Measurements from ENCODE around the gene RPGRIP1. TPM values are rescaled to one million over a fixed set of nuclear protein-coding genes. Genes with fewer than 3 reads are reported as not detected.
"Not testable (repeated sequence)": the region's sequence is repeated elsewhere in the genome, so short reads cannot be mapped to it uniquely, and the experiment has no call there.

RPGRIP1 gene
- total and polyA plus RNA-seq, 9 of the 15 experiments (the other 6 are each of a cell fraction or from before 2014, with no cell fraction given), result 0.47 to 0.95 (median 0.65) TPM; not detected in 1

GRCh38 chr14:21272661-21273060 is 7.2 kb upstream of the RPGRIP1 start:
- H2AFZ ChIP-seq (ENCODE audit: low read depth, low read length), result peak overlapping the region; percentile 77
- POLR2A ChIA-PET, result interaction anchor here (0.8 kb wide), 1 partner anchor 1610 kb away, joined by 3 read pairs; no protein-coding TSS in a partner anchor
- intact Hi-C loops (cut with micrococcal nuclease); H4K20me1 ChIP-seq (replicated peaks; ENCODE audit: control insufficient read depth, insufficient read depth, low read length); ATAC-seq; H3K9me3 ChIP-seq (replicated peaks; ENCODE audit: control insufficient read depth, insufficient read depth, low read depth, low read length); DNase-seq (ENCODE audit: extremely low read depth in 1 of 4, low spot score in 3 of 4); H3K9me1 ChIP-seq (ENCODE audit: control insufficient read depth, insufficient read depth, low read length); FAIRE-seq; H3K4me3 ChIP-seq; H3K27me3 ChIP-seq (ENCODE audit: control insufficient read depth in 2 of 2, insufficient read depth in 2 of 2, low read length in 2 of 2); H3K4me1 ChIP-seq (replicated peaks in 1 of 2; ENCODE audit: control insufficient read depth in 2 of 2, insufficient read depth in 2 of 2, low read length in 2 of 2); CTCF ChIA-PET (ENCODE audit: low intra/inter-chr PET ratio); H3K4me2 ChIP-seq (ENCODE audit: insufficient read depth, low read length); in situ Hi-C loops (cut with MboI); BruUV-seq (replicated peaks); H3K36me3 ChIP-seq (ENCODE audit: control insufficient read depth, insufficient read depth, low read length); TF ChIP-seq ATF1 (CRISPR knock-in tag; IDR thresholded peaks at IDR 0.05); ATF3 (CRISPR knock-in tag; conservative IDR thresholded peaks at IDR 0.05): not testable (repeated sequence)
- H3K27ac ChIP-seq (ENCODE audit: extremely low read depth, low read depth, low read length), result peak overlapping the region; percentile 46; the same call in 1 of the 3 replicates
- peak overlapping the region; percentile 9 to 44; a peak in 2 of 4 replicates for H3K9ac ChIP-seq (ENCODE audit: insufficient read depth in 1 of 2, low read depth in 2 of 2, low read length in 2 of 2)
- 32% methylated on average over 14 of the region's 17 CpGs for WGBS (ENCODE audit: insufficient coverage, low coverage, missing lambda C conversion rate)
- peak; percentile 67 for TF ChIP-seq ZNF384 (IDR thresholded peaks at IDR 0.05; ENCODE audit: low read depth, low read length)
- peak; percentile 44; the same call in 1 of the 2 replicates for TF ChIP-seq NFE2 (IDR thresholded peaks at IDR 0.05; ENCODE audit: low read depth)
- peak; percentile 50; the same call in 1 of the 2 replicates for TF ChIP-seq C11orf30 (IDR thresholded peaks at IDR 0.05; ENCODE audit: low read depth)
- TF ChIP-seq ZNF316 (IDR thresholded peaks at IDR 0.05), result peak; percentile 63
- TF ChIP-seq EP400 (IDR thresholded peaks at IDR 0.05), result peak; percentile 28; the same call in 1 of the 2 replicates
- TF ChIP-seq ZNF592 (IDR thresholded peaks at IDR 0.05), result peak; percentile 45
- peak; percentile 31 for TF ChIP-seq PRDM10 (IDR thresholded peaks at IDR 0.05; ENCODE audit: partially characterized antibody)
- peak; percentile 78 for TF ChIP-seq EGR1 (conservative IDR thresholded peaks at IDR 0.05)
- TF ChIP-seq ATF1 (tag; IDR thresholded peaks at IDR 0.05), result peak; percentile 47
- TF ChIP-seq ATF3 (IDR thresholded peaks at IDR 0.05), result 0 out of 2 replicates have a peak, but pooled peaks have one; percentile 23
- peaks cover 19% of the 10 kb centered on the region for H3K79me2 ChIP-seq (ENCODE audit: control insufficient read depth, insufficient read depth, low read length)
